ENCODE data around the gene NUP155.
A peak's percentile ranks its signal among the peaks of the same experiment; 100 is the strongest.
"Not testable (repeated sequence)": the region's sequence is repeated elsewhere in the genome, so short reads cannot be mapped to it uniquely, and the experiment has no call there.

NUP155 gene

DNA sequence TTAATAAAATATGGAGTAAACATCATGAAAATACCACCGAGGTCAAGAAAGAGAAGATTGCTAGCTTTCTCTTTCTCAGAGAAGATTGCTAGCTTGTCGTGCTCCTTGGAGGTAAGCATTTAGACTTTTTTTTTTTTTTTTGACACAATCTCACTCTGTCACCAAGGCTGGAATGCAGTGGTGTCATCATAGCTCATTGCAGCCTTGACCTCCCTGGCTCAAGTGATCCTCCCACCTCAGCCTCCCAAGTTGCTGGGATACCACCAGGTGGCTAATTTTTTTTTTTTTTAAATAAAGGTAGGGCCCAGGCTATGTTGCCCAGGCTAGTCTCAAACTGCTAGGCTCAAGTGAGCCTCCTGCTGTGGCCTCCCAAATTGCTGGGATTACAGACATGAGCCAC is 95.4 kb downstream of the NUP155 start:
- DNase-seq (ENCODE audit: low spot score): no peak

DNA sequence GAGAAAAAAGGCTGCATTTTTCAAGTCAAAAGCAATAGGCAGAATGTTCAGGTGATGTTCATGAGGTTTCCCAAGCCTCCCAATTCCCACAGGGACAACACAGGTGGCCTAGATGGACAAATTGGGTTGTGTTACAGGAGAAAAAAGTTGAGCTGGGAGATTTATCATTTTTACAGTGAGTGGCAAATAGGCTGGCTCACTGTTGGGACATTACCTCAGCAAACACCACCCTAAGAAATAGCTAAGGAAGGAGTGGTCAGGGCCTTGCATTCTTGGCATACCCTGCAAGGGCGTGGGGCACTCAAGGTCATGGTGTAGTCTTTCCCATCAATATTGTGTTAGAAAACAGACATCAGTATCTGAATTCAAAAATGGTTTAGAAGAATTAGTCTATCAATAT is 98.4 kb downstream of the NUP155 start:
- DNase-seq (ENCODE audit: low spot score): no peak

DNA sequence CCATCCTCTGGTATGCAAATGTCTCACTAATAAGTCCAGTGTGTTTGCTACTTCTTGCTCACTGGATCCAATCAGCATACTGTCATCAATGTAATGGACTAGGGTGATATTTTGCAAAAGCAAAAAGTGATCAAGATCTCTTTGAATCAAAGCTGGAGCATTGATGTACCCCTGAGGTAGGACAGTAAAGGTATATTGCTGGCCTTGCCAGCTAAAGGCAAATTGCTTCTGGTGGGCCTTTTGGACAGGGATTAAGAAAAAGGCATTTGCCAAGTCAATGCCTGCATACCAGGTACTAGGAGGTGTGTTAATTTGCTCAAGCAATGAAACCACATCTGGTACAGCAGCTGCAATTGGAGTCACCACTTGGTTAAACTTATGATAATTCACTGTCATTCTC is 102.8 kb downstream of the NUP155 start:
- not testable (repeated sequence) for DNase-seq (ENCODE audit: low spot score)

DNA sequence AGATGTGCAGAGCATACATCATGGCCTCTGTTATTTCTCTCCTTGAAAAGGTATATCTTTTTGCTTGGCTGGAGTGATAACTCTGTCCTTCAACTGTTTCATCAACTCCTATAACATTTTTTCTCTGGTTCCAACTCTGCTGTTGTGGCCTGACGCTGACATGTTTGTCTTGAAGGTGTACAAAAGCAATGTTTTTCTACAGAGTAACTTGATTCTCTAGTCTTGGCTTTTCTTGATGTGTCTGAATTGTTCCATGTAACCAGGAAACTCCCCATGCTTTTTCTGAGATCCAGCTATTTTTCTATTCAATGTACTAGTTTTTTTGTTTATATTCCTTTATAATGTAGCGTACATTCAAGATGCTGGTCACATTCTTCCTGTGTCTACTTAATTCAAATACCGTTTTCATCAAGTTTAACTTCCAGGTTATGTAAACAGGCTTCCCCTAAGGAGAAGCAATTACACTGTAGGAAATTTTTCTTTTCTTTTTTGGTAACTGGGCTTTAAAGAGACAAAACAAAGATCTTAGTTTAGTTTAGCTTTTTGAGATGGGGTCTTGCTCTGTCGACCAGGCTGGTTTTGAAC is 115.0 kb downstream of the NUP155 start:
- no peak for DNase-seq (ENCODE audit: low spot score)

DNA sequence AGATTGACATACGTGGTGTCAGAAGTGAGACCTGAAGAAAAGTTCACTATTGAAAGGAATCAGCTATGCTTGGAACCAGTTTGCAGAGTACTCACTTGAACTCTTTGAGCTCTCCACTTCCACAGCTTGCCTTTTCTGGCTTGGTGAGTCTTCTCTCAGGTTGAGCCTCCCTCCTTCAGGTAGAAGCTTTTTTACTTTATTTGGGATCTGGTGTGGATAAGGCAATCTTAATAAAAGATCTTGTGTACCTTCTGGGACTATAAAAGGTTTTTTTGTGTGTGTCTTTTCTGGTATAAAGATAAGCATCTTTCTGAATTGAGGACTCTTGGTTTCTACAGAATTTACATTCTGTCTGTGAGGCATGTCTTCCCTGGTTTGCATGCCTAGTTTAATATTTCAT is 116.3 kb downstream of the NUP155 start:
- no peak for DNase-seq (ENCODE audit: low spot score)

DNA sequence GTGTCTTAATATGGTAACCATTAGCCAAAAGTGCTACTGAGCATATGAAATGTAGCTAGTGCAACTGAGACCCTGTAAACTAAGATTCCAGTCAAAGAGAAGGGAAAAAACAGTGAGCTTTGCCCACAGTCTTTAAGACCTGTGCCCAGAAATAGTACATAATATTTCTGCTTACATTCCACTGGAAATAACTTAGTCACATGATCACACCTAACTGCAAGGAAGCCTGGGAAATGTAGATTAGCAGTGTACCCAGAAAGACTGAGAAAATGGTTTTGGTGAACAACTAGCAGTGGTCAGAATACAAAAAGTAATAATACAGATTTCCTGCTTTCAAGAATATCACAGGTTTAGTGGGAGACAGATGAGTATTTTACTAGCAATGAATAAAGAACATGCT is 119.2 kb downstream of the NUP155 start:
- DNase-seq (ENCODE audit: low spot score): no peak

DNA sequence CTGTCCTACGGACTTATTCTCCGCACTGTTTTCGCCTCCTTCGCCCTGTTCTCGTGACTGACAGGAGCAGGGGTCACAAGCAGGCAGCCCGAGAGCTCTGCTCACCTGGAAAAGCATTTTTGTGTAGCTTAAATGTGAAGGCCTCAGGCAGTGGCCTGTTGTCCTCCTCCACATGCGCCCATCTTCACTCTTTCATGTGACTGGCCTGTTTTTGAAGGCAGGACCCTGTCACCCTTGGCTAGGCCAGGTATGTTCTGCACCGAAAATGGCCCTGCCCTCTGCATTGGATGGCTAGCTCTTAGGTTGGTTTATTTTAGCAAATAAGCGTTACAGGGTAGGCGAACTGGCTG is 121.1 kb downstream of the NUP155 start:
- DNase-seq (ENCODE audit: low spot score): no peak

DNA sequence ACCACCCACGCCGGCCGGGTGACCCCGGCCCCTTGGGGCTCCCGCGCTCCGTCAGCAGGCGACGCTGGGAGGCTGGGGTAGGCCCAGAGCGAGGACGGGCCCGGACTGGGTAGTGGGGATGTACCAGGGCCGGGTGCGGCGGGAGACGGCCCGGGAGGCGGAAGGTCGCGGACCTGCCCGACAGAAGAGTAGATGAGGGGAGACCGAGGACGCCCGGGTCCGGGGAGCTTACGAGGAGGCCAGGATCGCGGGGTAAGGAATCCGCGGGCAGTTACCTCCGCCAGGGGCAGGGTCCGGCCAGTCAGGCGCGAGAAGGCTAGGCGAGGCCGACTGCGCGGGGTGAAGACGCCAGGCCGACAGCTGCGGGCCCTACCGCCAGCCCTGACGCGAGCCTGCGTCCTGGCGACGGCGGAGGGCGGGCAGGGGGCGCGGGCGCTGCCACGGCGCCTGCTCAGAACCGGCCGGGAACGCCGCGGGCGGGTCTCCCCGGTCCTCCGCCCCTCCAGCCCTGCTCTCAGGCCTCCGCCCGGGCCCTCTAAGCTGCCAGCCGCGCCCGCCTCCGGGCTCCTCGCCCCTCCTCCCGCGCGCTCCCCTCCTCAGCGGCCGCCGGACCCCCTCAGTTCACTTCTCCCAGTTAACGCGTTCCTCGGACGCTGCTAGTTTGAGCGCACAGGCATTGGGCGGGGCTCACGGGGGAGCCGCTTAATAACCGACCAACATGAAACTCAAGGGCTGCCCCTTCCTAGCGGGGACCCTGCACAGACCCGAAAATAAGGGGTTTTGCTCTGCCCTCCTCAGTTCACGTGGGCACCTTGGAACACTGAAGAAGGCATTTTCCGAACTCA is 121.7 kb downstream of the NUP155 start, which contains the start of gene CPLANE1:
Gene CPLANE1, minus strand, starts transcription at position 407 of the 845 bp plus-strand sequence. CDS start 1,678 bp downstream, outside the sequence.
- peak; percentile 91 for DNase-seq (ENCODE audit: low spot score)

DNA sequence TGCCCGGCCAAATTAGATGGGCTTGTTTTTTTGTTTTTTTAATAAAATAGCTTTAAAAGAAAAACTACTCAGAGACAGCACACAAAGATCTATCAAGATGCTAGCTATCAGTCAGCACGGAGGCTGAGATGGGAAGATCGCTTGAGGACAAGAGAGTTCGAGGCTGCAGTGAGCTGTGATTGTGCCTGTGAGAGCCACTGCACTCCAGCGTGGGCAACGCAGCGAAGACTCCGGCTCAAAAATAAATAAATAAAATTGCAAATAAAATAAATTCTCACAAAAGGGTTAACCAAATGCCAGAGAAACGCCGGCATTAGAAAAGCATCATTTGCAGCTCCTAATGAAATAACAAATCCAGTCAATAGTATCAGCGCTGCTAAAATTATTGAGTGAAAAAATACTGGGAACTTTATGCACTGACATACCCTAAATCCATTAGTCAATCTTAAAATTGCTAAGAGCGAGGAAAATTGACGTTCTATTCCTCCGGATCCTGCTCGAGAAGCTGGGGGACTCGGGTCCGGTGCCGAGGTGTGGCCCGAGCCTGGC is 122.4 kb downstream of the NUP155 start:
- DNase-seq (ENCODE audit: low spot score): no peak

DNA sequence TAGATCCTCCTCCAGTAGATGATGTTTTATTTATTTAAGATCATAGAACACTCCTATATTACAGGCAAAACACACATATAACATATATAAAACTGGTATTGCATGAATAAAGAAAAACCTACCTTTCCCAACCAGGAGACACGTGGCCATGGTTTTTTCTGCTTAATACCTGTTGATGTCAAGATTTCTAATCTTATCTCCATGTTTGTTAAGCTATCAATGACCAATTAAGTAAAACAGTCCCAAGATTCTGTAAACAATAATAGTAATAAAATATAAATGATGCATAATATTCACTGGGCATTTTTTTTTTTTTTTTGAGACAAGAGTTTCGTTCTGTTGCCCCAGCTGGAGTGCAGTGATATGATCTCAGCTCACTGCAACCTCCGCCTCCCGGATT is 123.4 kb downstream of the NUP155 start:
- no peak for DNase-seq (ENCODE audit: low spot score)

DNA sequence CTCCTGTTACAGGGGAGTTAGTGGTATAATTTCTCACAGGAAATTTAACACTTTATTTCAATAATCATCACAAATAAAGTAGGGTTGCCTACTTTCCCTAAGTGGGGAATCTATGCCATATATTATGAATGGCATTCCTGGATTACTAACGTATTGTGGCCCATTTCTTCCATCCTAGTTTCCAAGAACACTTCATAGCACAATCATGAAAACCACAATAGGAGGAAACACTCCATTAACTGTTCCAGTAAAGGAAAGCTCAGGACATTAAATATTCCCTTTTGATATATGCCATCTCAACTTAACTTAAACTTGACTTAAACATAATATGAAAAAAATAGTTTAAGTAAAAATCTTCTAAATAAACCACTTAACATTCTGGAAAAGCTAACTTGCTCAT is 123.9 kb downstream of the NUP155 start:
- DNase-seq (ENCODE audit: low spot score): no peak
